Uterine smooth muscle cell (primary cell): ENCODE measurements around the gene UBE2H. TPM values are rescaled to one million over a fixed set of nuclear protein-coding genes. Genes with fewer than 3 reads are reported as not detected.

Experiments
- total RNA-seq: library from RNA; depleted of rRNA; stranded (reverse); fragments of >200 nt; gene quantifications from 2 replicates; pipeline ENCODE4 v1.2.3, GENCODE V29; 2014

The UBE2H gene
- 52.5 and 84.5 TPM in 2 replicates for total RNA-seq

DNA sequence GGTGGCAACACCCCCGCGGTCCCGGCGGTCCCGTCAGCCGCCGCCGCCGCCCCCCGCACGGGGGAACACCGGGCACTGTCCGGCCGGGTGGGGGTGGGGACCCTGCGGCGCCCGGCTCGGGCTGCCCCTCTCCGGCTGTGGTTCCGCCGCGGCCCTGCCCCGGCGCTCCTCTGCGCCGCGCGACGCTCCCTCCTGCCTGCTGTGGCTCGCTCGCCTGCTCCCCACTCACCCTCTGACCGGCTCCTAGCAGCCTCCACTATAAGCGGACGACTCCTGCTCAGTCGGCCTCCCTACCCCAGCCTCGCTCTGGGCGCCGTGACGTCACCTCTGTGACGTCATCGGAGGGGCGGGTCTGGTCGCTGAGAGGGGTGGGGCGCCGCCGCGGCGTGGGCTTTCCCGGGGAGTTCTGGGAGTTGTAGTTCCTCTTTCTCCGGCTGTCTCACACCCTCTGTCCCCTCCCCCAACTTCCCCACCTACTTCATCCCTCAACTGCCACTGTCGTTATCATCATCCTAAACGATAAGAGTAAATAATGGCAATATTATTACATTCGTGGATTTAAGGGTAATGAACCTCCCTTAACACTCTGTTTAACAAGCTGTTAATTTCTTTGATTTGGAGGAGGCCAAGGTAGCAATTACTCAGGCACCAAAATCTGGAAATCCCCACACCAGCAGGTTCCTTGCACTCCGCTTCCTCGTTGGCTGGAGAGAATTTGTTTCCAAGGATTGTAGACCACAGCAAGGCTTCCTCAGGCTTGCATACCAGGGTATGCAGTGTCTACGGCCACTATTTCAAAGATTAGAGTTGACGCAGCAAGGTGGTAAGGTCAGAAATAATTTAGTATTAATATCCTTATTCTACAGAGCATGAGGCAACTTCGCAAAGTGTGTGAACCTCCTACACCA, at the start of gene UBE2H:
UBE2H (minus strand) TSS at position 308 of the 908 bp plus-strand sequence. CDS start 405 bp downstream, outside the sequence.

Other genes starting within 250 kb of the UBE2H start
- 18.4 and 19.8 TPM in 2 replicates for gene ZC3HC1, start 98.4 kb upstream of the UBE2H start, total RNA-seq
- 26.0 and 26.2 TPM in 2 replicates for gene KLHDC10, start 117.6 kb upstream of the UBE2H start, total RNA-seq